Measurements from ENCODE around the gene QRICH2. TPM values are rescaled to one million over a fixed set of nuclear protein-coding genes. Genes with fewer than 3 reads are reported as not detected.

The QRICH2 gene
- total RNA-seq, 1 donor = 1.2 TPM

- Histone ChIP-seq H3K4me1 (ENCODE audit: insufficient read depth, low read length) (no peaks in the 10 kb centered on the region), H3K4me3 (ENCODE audit: low read length) (no peak overlapping the region), H3K27me3 (ENCODE audit: insufficient read depth, low read length) (no peaks in the 10 kb centered on the region)
Measured at GRCh38 chr17:76337413-76337777, 29.3 kb upstream of the QRICH2 start.

GRCh38 chr17:76336756-76337412, 28.8 kb upstream of the QRICH2 start:
- Histone ChIP-seq H3K9me3 (ENCODE audit: low read depth, low read length) (no peaks in the 10 kb centered on the region), H3K4me1 (ENCODE audit: insufficient read depth, low read length) (no peaks in the 10 kb centered on the region), H3K27me3 (ENCODE audit: insufficient read depth, low read length) (no peaks in the 10 kb centered on the region), H3K4me3 (ENCODE audit: low read length) (no peak overlapping the region)

More at GRCh38 chr17:76337413-76337777, 29.3 kb upstream of the QRICH2 start:
- H3K9me3 ChIP-seq (ENCODE audit: low read depth, low read length) = no peaks in the 10 kb centered on the region

DNA sequence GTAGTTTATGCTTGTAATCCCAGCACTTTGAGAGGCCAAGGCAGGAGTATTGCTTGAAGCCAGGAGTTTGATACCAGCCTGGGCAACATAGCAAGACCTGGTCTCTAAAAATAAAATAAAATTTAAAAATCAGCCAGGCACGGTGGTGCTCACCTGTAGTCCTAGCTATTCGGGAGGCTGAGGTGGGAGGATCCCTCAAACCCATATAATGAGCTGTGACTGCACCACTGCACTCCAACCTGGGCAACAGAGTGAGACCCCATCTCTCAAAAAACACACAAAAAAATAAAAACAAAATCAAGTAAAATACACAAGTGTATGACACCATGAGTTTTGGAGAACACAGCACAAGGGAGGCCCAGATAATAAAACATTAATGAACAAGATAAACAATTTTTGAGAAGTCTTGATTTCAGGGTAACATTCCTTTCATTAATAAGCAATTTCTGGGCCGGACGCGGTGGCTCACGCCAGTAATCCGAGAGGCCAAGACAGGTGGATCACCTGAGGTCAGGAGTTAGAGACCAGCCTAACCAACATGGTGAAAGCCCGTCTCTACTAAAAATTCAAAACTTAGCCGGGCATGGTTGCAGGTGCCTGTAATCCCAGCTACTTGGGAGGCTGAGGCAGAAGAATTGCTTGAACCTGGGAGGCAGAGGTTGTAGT, 27.8 kb upstream of the QRICH2 start:
- no peaks in the 10 kb centered on the region for H3K9me3 ChIP-seq (ENCODE audit: low read depth, low read length)
- no peaks in the 10 kb centered on the region for H3K27me3 ChIP-seq (ENCODE audit: insufficient read depth, low read length)
- H3K4me1 ChIP-seq (ENCODE audit: insufficient read depth, low read length) = no peaks in the 10 kb centered on the region
- H3K4me3 ChIP-seq (ENCODE audit: low read length) = no peak overlapping the region

DNA sequence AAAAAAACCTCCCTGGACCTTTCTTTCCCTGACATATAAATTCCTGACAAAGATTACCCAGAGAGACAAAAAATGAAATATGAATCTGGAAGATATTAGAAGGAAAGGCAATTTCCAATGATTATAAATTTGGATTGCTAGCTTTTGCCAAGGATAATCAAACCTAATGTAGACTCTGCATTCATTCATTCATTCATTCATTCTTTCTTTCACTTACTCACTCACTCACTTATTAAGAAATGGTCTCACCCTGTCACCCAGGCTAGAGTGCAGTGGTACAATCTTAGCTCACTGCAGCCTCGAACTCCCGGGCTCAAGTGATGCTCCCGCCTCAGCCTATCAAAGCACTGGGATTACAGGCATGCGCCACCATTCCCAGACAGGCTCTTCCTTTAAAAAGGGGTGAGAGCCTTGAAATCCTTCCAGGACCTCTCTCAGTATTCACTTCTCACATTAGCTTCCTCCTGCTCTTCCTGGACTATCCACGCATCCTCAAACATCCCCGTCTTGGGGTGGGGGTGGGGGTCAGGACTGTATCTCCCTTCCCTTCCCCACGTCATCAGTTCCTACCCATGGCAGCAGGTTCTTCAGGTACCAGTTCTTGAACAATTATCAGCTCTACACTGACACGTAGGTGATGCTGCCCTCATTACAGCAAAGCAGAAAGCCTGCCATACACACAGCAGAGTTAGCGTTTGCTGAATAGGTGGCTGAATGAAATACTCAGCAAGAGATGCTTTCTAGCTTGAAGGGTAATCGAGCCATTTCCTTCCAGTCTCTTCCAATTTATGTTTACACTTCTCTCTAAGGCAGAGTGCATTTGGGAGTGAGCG, 25.8 kb upstream of the QRICH2 start:
- Histone ChIP-seq H3K9me3 (ENCODE audit: low read depth, low read length) (no peaks in the 10 kb centered on the region), H3K4me3 (ENCODE audit: low read length) (no peak overlapping the region), H3K4me1 (ENCODE audit: insufficient read depth, low read length) (no peaks in the 10 kb centered on the region), H3K27me3 (ENCODE audit: insufficient read depth, low read length) (no peaks in the 10 kb centered on the region)

GRCh38 chr17:76331083-76331482, 23.0 kb upstream of the QRICH2 start:
- no peaks in the 10 kb centered on the region for H3K9me3 ChIP-seq (ENCODE audit: low read depth, low read length)
- H3K27me3 ChIP-seq (ENCODE audit: insufficient read depth, low read length) = no peaks in the 10 kb centered on the region
- peaks cover 7% of the 10 kb centered on the region for H3K4me1 ChIP-seq (ENCODE audit: insufficient read depth, low read length)
- H3K4me3 ChIP-seq (ENCODE audit: low read length) = no peak overlapping the region

DNA sequence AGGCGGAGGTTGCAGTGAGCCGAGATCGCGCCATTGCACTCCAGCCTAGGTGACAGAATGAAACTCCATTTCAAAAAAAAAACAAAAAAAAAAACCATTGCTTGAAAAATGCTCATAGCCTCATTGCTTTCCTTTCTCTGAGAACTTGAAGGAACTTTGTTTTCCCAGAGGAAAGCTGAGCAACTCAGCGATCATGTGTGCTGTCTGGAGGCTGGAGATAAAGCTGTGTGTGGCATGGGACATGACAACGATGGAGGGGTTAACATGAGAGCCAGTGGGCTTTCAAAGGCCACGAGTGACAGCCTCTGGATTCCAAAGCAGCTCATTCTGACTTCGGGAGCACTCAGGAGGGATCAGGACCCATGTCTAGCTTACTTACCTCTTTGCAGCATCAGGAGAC, 21.6 kb upstream of the QRICH2 start:
- Histone ChIP-seq H3K4me3 (ENCODE audit: low read length) (no peak overlapping the region), H3K27me3 (ENCODE audit: insufficient read depth, low read length) (no peaks in the 10 kb centered on the region), H3K4me1 (ENCODE audit: insufficient read depth, low read length) (peaks cover 7% of the 10 kb centered on the region), H3K9me3 (ENCODE audit: low read depth, low read length) (no peaks in the 10 kb centered on the region)

- H3K9me3 ChIP-seq (ENCODE audit: low read depth, low read length) = no peaks in the 10 kb centered on the region
- no peak overlapping the region for H3K4me3 ChIP-seq (ENCODE audit: low read length)
- no peaks in the 10 kb centered on the region for H3K27me3 ChIP-seq (ENCODE audit: insufficient read depth, low read length)
- peaks cover 7% of the 10 kb centered on the region for H3K4me1 ChIP-seq (ENCODE audit: insufficient read depth, low read length)
Measured at GRCh38 chr17:76327696-76328095, 19.6 kb upstream of the QRICH2 start.

DNA sequence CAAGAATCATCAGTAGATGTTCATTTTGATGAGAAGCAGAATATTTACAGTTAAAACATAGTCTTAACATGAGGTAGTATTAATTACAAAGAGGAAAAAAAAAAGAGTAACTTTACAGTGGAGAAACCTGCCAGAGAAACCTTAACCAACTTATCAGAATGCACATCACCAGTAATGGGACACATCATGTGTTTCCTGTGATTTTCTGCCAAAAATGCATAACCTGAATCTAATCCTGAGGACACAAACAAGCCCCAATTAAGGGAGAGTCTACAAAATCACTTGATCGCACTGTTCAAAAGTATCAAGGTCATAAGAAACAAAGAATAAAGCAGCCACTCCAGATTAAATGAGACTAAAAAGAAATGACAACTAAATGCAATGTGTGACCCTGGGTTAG, 18.2 kb upstream of the QRICH2 start:
- no peak overlapping the region for H3K4me3 ChIP-seq (ENCODE audit: low read length)
- H3K27me3 ChIP-seq (ENCODE audit: insufficient read depth, low read length) = no peaks in the 10 kb centered on the region
- H3K9me3 ChIP-seq (ENCODE audit: low read depth, low read length) = no peaks in the 10 kb centered on the region
- H3K4me1 ChIP-seq (ENCODE audit: insufficient read depth, low read length) = peaks cover 7% of the 10 kb centered on the region

- no peaks in the 10 kb centered on the region for H3K9me3 ChIP-seq (ENCODE audit: low read depth, low read length)
- H3K4me1 ChIP-seq (ENCODE audit: insufficient read depth, low read length) = no peaks in the 10 kb centered on the region
- no peaks in the 10 kb centered on the region for H3K27me3 ChIP-seq (ENCODE audit: insufficient read depth, low read length)
- no peak overlapping the region for H3K4me3 ChIP-seq (ENCODE audit: low read length)
Measured at GRCh38 chr17:76318586-76318985, 10.5 kb upstream of the QRICH2 start.

- Histone ChIP-seq H3K4me1 (ENCODE audit: insufficient read depth, low read length) (no peaks in the 10 kb centered on the region), H3K4me3 (ENCODE audit: low read length) (no peak overlapping the region), H3K27me3 (ENCODE audit: insufficient read depth, low read length) (no peaks in the 10 kb centered on the region), H3K9me3 (ENCODE audit: low read depth, low read length) (no peaks in the 10 kb centered on the region)
Measured at GRCh38 chr17:76317535-76317934, 9.5 kb upstream of the QRICH2 start.

GRCh38 chr17:76314392-76315227, 6.5 kb upstream of the QRICH2 start:
- H3K9me3 ChIP-seq (ENCODE audit: low read depth, low read length) = no peaks in the 10 kb centered on the region
- H3K4me1 ChIP-seq (ENCODE audit: insufficient read depth, low read length) = no peaks in the 10 kb centered on the region
- no peaks in the 10 kb centered on the region for H3K27me3 ChIP-seq (ENCODE audit: insufficient read depth, low read length)
- no peak overlapping the region for H3K4me3 ChIP-seq (ENCODE audit: low read length)

- no peaks in the 10 kb centered on the region for H3K4me1 ChIP-seq (ENCODE audit: insufficient read depth, low read length)
- H3K27me3 ChIP-seq (ENCODE audit: insufficient read depth, low read length) = no peaks in the 10 kb centered on the region
- H3K4me3 ChIP-seq (ENCODE audit: low read length) = no peak overlapping the region
- no peaks in the 10 kb centered on the region for H3K9me3 ChIP-seq (ENCODE audit: low read depth, low read length)
Measured at GRCh38 chr17:76312735-76313134, 4.7 kb upstream of the QRICH2 start.

GRCh38 chr17:76309461-76309860, 1.4 kb upstream of the QRICH2 start:
- no peak overlapping the region for H3K4me3 ChIP-seq (ENCODE audit: low read length)

DNA sequence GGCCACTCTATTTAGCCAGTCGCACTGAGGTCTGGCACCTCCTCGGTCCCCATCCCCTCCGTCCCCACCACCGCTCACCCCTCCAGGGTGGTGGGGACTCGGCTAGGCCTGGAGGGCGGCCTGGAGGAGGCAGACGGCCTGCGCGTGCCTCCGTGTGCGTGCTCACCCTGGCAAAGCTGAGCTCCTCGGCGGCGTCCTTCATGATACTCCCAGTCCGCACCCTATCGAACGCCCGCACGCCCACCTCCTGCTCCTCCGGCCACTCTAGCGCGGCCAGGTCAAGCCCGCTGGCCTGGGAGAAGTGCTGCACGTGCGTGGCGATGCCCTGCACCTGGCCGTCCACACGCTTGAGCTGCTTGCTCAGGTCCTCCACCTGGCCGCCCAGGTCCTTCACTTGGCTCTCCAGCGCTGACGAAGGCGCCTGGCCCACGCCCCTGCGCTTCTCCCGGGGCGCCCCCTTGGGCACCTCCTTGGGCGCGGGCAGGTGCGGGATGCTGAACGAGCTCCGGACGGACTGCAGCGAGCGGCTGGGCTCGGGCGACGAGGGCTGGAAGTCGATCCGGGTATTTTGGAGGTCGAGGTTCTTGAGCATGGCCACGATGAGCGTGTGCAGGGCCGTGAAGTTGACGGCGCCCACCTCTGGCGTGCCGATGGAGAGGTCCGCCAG, 644 bp downstream of the QRICH2 start:
- Histone ChIP-seq H3K4me3 (ENCODE audit: low read length) (no peak overlapping the region), H3K9me3 (ENCODE audit: low read depth, low read length) (no peaks in the 10 kb centered on the region)

More at GRCh38 chr17:76309461-76309860, 1.4 kb upstream of the QRICH2 start:
- no peaks in the 10 kb centered on the region for H3K4me1 ChIP-seq (ENCODE audit: insufficient read depth, low read length)
- H3K9me3 ChIP-seq (ENCODE audit: low read depth, low read length) = no peaks in the 10 kb centered on the region
- no peaks in the 10 kb centered on the region for H3K27me3 ChIP-seq (ENCODE audit: insufficient read depth, low read length)

More for the DNA sequence above, 644 bp downstream of the QRICH2 start:
- no peaks in the 10 kb centered on the region for H3K27me3 ChIP-seq (ENCODE audit: insufficient read depth, low read length)
- no peaks in the 10 kb centered on the region for H3K4me1 ChIP-seq (ENCODE audit: insufficient read depth, low read length)

Measured in mononuclear cell (primary cell).